Measurements from ENCODE around the gene KRTAP9-1.

The KRTAP9-1 gene

DNA sequence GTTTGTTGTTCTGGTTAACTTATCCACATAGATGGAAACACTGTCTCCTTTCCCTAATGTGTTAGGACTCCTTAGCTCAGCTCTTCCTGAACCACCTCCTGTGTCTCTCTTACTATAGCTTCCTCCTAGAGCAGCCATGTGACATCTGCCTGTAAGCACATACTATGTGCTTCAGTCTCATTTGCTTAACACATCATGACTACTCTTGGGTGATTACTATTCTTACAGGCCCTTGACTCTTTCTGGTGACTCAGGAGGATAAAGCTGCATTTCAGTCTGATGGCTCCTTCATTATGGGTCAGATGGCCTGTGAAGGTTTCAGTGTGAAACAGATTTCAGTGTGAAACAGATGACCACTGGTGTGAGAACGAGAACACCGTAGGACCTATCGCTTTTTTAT lies 11.3 kb upstream of the KRTAP9-1 start:
- Histone ChIP-seq H3K4me1 (ENCODE audit: control insufficient read depth, insufficient read depth, low read length, poor library complexity, severe bottlenecking) (no peaks in the 10 kb centered on the region), H3K4me3 (ENCODE audit: insufficient read depth, low read depth, low read length, poor library complexity, severe bottlenecking) (no peak overlapping the region), H3K27ac (ENCODE audit: insufficient read depth, low read length, poor library complexity, severe bottlenecking) (no peak overlapping the region), H3K27me3 (replicated peaks; ENCODE audit: control insufficient read depth, insufficient read depth, low read length, poor library complexity, severe bottlenecking) (no peaks in the 10 kb centered on the region), H3K9me3 (ENCODE audit: control insufficient read depth, low read length) (no peaks in the 10 kb centered on the region), H3K36me3 (ENCODE audit: control insufficient read depth, insufficient read depth, low read length) (no peaks in the 10 kb centered on the region)
- DNase-seq = no peak

DNA sequence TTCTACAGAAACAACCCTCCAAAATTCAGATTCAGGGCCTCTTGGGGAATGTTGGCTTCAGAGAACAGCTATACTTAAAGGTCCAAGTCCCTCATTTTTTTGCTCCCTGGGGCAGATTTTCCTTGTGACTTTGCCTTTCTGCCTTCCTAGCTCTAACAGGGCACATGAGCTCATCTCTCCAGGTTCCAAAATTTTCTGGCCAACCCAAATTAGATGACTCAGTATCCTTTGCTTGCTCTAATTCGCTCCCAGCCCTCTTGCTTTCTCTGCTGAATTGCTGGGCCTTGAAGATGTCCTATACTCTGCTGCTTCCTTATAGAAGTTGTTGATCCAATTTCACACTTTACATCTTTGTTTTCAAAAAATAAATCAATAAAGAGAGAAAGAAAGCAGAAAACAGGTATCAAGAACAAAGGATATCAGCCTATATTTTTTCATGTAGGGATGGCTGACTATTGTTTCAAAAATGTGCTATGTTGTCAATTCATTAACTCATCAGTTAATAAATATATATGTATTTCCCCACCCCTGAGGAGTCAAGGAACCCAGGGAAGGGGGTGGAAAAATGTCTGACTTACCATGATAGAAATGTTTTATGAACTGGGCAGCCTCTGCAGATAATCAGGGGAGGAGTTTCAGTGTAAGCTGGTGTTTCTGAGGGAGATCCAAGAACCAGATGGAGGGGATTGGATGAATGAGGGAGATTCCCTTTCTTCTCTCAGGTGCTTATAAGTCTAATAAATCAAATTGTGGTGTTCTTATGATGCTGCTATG lies 10.7 kb upstream of the KRTAP9-1 start:
- H3K9me3 ChIP-seq (ENCODE audit: control insufficient read depth, low read length) = no peaks in the 10 kb centered on the region
- H3K36me3 ChIP-seq (ENCODE audit: control insufficient read depth, insufficient read depth, low read length) = no peaks in the 10 kb centered on the region
- no peak overlapping the region for H3K27ac ChIP-seq (ENCODE audit: insufficient read depth, low read length, poor library complexity, severe bottlenecking)
- no peak for DNase-seq
- H3K4me3 ChIP-seq (ENCODE audit: insufficient read depth, low read depth, low read length, poor library complexity, severe bottlenecking) = no peak overlapping the region
- H3K27me3 ChIP-seq (replicated peaks; ENCODE audit: control insufficient read depth, insufficient read depth, low read length, poor library complexity, severe bottlenecking) = no peaks in the 10 kb centered on the region
- no peaks in the 10 kb centered on the region for H3K4me1 ChIP-seq (ENCODE audit: control insufficient read depth, insufficient read depth, low read length, poor library complexity, severe bottlenecking)

DNA sequence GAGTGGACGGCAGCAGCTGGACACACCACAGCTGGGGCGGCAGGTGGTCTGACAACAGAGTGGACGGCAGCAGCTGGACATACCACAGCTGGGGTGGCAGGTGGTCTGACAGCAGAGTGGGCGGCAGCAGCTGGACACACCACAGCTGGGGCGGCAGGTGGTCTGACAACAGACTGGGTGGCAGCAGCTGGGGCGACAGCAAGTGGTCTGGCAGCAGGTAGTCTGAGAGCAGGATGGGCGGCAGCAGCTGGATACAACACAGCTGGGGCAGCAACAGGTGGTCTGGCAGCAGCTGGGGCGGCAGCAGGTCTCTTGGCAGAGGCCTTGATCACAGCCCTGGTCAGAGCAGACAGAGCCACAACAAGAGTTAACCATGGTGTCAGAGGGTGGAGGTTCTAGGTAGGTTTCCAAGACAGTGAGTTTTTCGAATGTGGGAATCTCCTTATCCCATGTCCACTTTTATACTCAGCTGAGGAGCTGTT lies 5.2 kb upstream of the KRTAP9-1 start, which contains the start of gene KRTAP4-1:
Gene KRTAP4-1 (minus strand): TSS at position 432 of the 482 bp plus-strand sequence. CDS start 57 bp downstream, at position 375.
- Histone ChIP-seq H3K4me1 (ENCODE audit: control insufficient read depth, insufficient read depth, low read length, poor library complexity, severe bottlenecking) (no peaks in the 10 kb centered on the region), H3K36me3 (ENCODE audit: control insufficient read depth, insufficient read depth, low read length) (no peaks in the 10 kb centered on the region), H3K27me3 (replicated peaks; ENCODE audit: control insufficient read depth, insufficient read depth, low read length, poor library complexity, severe bottlenecking) (no peaks in the 10 kb centered on the region), H3K9me3 (ENCODE audit: control insufficient read depth, low read length) (no peaks in the 10 kb centered on the region), H3K4me3 (ENCODE audit: insufficient read depth, low read depth, low read length, poor library complexity, severe bottlenecking) (no peak within 1 kb of the TSS), H3K27ac (ENCODE audit: insufficient read depth, low read length, poor library complexity, severe bottlenecking) (no peak within 1 kb of the TSS)
- no peak for DNase-seq

DNA sequence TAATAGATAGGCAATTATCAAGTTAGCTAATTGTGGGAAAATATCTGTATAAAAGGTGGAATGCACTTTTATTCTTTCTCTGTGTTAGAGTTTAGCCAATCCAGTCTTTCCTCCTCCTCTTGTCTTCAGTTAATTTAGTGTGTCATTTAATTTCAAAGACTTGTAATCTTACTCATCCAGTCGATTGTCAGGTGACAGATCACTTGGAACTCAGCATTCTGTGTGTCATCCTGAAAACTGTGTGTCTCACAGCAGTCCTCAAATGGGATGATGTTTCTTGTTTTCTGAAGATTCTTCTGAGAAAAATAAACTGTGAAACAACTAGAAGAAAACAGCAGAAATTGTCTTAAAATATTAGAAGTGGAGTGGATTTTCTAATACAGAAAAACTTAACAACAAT lies 4.7 kb upstream of the KRTAP9-1 start:
- H3K27me3 ChIP-seq (replicated peaks; ENCODE audit: control insufficient read depth, insufficient read depth, low read length, poor library complexity, severe bottlenecking) = no peaks in the 10 kb centered on the region
- H3K9me3 ChIP-seq (ENCODE audit: control insufficient read depth, low read length) = no peaks in the 10 kb centered on the region
- no peak overlapping the region for H3K4me3 ChIP-seq (ENCODE audit: insufficient read depth, low read depth, low read length, poor library complexity, severe bottlenecking)
- no peaks in the 10 kb centered on the region for H3K4me1 ChIP-seq (ENCODE audit: control insufficient read depth, insufficient read depth, low read length, poor library complexity, severe bottlenecking)
- no peak for DNase-seq
- no peak overlapping the region for H3K27ac ChIP-seq (ENCODE audit: insufficient read depth, low read length, poor library complexity, severe bottlenecking)
- H3K36me3 ChIP-seq (ENCODE audit: control insufficient read depth, insufficient read depth, low read length) = no peaks in the 10 kb centered on the region

DNA sequence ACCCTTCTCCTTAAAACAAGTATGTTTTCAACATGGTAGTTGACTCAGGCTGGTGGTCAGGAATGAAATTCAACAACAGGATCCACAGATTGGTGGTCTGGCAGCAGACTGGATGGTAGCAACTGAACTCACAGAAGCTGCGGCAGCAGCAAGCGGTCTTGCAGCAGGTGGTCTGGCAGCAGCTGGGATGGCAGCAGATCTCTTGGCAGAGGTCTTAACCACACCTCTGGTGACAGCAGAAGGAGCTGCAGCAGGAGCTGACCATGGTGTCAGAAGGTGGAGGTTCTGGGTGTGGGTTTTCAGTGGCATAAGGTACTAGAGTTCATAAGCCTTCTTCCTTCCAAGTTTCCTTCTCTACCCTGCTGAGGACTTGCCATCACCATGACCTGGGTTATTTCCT lies 2.8 kb upstream of the KRTAP9-1 start:
- no peak overlapping the region for H3K27ac ChIP-seq (ENCODE audit: insufficient read depth, low read length, poor library complexity, severe bottlenecking)
- DNase-seq = no peak
- H3K4me3 ChIP-seq (ENCODE audit: insufficient read depth, low read depth, low read length, poor library complexity, severe bottlenecking) = no peak overlapping the region
- no peaks in the 10 kb centered on the region for H3K36me3 ChIP-seq (ENCODE audit: control insufficient read depth, insufficient read depth, low read length)
- H3K4me1 ChIP-seq (ENCODE audit: control insufficient read depth, insufficient read depth, low read length, poor library complexity, severe bottlenecking) = no peaks in the 10 kb centered on the region
- no peaks in the 10 kb centered on the region for H3K27me3 ChIP-seq (replicated peaks; ENCODE audit: control insufficient read depth, insufficient read depth, low read length, poor library complexity, severe bottlenecking)
- no peaks in the 10 kb centered on the region for H3K9me3 ChIP-seq (ENCODE audit: control insufficient read depth, low read length)

DNA sequence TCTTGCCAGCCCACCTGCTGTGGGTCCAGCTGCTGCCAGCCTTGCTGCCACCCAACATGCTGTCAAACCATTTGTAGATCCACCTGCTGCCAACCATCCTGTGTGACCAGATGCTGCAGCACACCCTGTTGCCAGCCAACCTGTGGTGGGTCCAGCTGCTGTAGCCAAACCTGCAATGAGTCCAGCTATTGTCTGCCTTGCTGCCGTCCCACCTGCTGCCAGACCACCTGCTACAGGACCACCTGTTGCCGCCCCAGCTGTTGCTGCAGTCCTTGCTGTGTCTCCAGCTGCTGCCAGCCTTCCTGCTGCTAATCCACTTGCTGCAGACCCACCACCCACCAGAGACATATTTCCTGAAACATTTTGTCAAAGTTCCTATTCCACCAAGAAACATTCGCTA lies 641 bp downstream of the KRTAP9-1 start:
- no peaks in the 10 kb centered on the region for H3K27me3 ChIP-seq (replicated peaks; ENCODE audit: control insufficient read depth, insufficient read depth, low read length, poor library complexity, severe bottlenecking)
- no peak overlapping the region for H3K27ac ChIP-seq (ENCODE audit: insufficient read depth, low read length, poor library complexity, severe bottlenecking)
- no peak for DNase-seq
- no peaks in the 10 kb centered on the region for H3K4me1 ChIP-seq (ENCODE audit: control insufficient read depth, insufficient read depth, low read length, poor library complexity, severe bottlenecking)
- H3K36me3 ChIP-seq (ENCODE audit: control insufficient read depth, insufficient read depth, low read length) = no peaks in the 10 kb centered on the region
- no peak overlapping the region for H3K4me3 ChIP-seq (ENCODE audit: insufficient read depth, low read depth, low read length, poor library complexity, severe bottlenecking)
- no peaks in the 10 kb centered on the region for H3K9me3 ChIP-seq (ENCODE audit: control insufficient read depth, low read length)

DNA sequence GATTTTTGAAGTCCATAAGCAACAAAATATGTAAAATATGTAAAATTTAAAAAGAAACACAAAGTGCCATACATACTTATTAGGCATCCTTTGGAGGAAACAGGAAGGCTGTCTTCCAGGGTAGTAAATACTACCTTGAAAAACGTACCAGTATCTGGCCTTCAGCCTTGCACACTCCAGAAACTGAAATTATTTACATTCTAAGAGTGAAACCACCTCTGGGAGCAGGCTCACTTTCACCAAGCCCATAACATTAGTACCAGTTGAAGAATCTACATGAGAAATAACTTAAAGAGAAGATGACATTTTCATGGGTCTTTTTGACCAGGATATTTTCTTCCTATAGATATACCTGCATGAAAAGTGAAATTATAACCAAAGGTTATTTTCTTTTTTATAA lies 6.4 kb downstream of the KRTAP9-1 start:
- H3K36me3 ChIP-seq (ENCODE audit: control insufficient read depth, insufficient read depth, low read length) = no peaks in the 10 kb centered on the region
- no peaks in the 10 kb centered on the region for H3K4me1 ChIP-seq (ENCODE audit: control insufficient read depth, insufficient read depth, low read length, poor library complexity, severe bottlenecking)
- H3K27me3 ChIP-seq (replicated peaks; ENCODE audit: control insufficient read depth, insufficient read depth, low read length, poor library complexity, severe bottlenecking) = no peaks in the 10 kb centered on the region
- no peak overlapping the region for H3K27ac ChIP-seq (ENCODE audit: insufficient read depth, low read length, poor library complexity, severe bottlenecking)
- H3K4me3 ChIP-seq (ENCODE audit: insufficient read depth, low read depth, low read length, poor library complexity, severe bottlenecking) = no peak overlapping the region
- H3K9me3 ChIP-seq (ENCODE audit: control insufficient read depth, low read length) = no peaks in the 10 kb centered on the region
- DNase-seq = no peak

DNA sequence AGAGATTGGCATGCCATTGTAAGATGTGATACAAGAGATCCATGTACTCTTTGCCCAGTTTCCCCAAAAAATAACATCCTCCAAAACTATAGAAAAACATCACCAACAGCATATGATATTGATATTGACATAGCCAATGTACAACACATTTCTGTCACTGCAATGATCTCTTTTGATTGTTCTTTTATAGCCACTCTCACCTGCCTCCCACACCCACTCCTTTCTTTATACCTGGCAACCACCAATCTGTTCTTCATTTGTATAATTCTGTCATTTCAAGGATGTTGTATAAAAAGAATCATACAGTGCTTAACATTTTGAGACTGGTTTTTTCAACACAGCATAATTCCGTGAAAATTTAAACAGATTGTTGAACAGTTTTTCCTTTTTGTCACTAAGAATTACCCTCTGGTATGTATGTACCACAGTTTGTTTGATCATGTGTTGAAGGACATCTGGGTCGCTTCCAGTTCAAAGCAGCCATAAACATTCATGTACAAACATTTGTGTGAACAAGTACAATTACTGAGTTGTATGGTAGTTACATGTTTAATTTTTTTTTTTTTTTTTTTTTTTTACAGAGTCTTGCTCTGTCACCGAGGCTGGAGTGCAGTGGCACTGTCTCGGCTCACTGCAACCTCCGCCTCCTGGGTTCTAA lies 9.9 kb downstream of the KRTAP9-1 start:
- H3K4me1 ChIP-seq (ENCODE audit: control insufficient read depth, insufficient read depth, low read length, poor library complexity, severe bottlenecking) = no peaks in the 10 kb centered on the region

DNA sequence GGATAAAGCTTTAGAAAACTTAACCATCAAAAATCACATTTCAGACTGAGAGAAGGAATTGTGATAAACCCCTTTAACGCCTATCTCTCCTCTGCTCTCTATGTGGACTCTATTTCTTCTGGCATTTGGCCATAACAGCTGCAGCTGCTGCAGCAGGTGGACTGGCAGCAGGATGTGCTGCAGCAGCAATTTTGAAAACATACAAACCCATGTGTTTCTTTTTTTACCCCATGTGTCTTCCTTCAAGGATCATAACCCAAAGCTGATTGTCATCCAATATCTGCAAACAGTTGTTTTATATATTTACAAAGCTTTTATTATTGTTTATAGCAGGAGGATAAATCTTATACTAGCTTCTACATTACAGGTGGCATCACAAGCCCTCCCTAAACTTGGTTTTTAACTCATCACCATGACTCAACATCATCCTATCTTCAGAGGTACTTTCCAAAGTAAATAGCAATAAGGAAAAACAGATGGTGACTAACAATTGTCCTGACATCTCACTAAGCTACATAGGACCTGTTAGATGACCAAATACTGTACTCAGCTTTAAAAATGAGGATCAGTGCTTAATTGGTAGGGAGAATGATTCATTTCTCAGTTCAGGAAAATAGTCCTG lies 22.3 kb downstream of the KRTAP9-1 start:
- H3K9me3 ChIP-seq (ENCODE audit: control insufficient read depth, low read length) = no peaks in the 10 kb centered on the region
- H3K4me3 ChIP-seq (ENCODE audit: insufficient read depth, low read depth, low read length, poor library complexity, severe bottlenecking) = no peak overlapping the region
- H3K36me3 ChIP-seq (ENCODE audit: control insufficient read depth, insufficient read depth, low read length) = no peaks in the 10 kb centered on the region
- no peaks in the 10 kb centered on the region for H3K27me3 ChIP-seq (replicated peaks; ENCODE audit: control insufficient read depth, insufficient read depth, low read length, poor library complexity, severe bottlenecking)
- H3K4me1 ChIP-seq (ENCODE audit: control insufficient read depth, insufficient read depth, low read length, poor library complexity, severe bottlenecking) = no peaks in the 10 kb centered on the region
- DNase-seq = no peak
- no peak overlapping the region for H3K27ac ChIP-seq (ENCODE audit: insufficient read depth, low read length, poor library complexity, severe bottlenecking)

More for the DNA sequence above, 9.9 kb downstream of the KRTAP9-1 start:
- H3K36me3 ChIP-seq (ENCODE audit: control insufficient read depth, insufficient read depth, low read length) = no peaks in the 10 kb centered on the region
- H3K27me3 ChIP-seq (replicated peaks; ENCODE audit: control insufficient read depth, insufficient read depth, low read length, poor library complexity, severe bottlenecking) = no peaks in the 10 kb centered on the region
- H3K27ac ChIP-seq (ENCODE audit: insufficient read depth, low read length, poor library complexity, severe bottlenecking) = no peak overlapping the region
- no peak overlapping the region for H3K4me3 ChIP-seq (ENCODE audit: insufficient read depth, low read depth, low read length, poor library complexity, severe bottlenecking)
- no peaks in the 10 kb centered on the region for H3K9me3 ChIP-seq (ENCODE audit: control insufficient read depth, low read length)
- DNase-seq = no peak
